HG03439 (cell line): ENCODE data around the gene CNOT10.
A peak's percentile ranks its signal among the peaks of the same experiment; 100 is the strongest.
"Not testable (repeated sequence)": the region's sequence is repeated elsewhere in the genome, so short reads cannot be mapped to it uniquely, and the experiment has no call there.

Source experiments
- ATAC-seq: cut with Tn5 transposase; IDR thresholded peaks from one replicate; pipeline ENCODE4 v1.9.1; 2021; ENCODE audit warnings: mild to moderate bottlenecking, moderate library complexity; ENCODE audit not compliant: unreplicated experiment

CNOT10 gene

DNA sequence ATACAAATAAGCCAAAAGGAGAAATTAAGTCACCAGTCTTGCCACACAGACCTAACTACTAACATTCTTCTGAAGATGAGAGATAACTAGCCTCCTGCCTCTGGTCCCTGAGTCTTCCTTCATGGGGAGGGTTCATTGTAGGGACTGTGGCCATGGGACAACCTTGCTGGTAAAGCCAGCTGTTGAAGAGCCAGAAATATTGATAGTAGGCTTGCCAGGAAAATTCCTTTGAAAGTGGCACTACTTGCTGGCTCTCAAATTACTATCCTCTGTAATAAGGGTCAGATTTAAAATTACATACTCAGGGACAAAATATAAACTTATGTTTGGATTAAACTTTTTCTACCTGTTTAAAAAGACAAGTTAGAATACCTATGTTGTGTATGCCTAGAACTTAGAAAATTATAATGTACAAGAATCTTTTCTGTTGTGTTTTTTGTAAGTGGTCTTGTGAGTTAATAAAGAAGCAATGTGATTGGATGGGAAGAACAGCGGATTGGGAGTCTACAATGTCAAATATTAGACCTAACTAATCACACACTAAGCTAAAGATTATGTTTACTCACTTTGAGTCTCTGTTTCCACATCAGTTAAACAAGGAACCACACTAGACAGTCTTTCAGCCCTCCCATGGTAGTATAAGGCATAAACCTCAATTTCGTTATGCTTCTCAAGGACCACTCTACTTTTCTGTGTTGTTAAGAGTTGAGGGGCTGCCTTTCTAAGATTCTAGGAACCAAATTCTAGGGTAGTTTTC is 72.8 kb downstream of the CNOT10 start:
- ATAC-seq, result no peak

GRCh38 chr3:32758375-32758753 is 73.4 kb downstream of the CNOT10 start:
- ATAC-seq, result no peak

- no peak for ATAC-seq
These were observed 74.4 kb downstream of the CNOT10 start for GRCh38 chr3:32759342-32759741.

DNA sequence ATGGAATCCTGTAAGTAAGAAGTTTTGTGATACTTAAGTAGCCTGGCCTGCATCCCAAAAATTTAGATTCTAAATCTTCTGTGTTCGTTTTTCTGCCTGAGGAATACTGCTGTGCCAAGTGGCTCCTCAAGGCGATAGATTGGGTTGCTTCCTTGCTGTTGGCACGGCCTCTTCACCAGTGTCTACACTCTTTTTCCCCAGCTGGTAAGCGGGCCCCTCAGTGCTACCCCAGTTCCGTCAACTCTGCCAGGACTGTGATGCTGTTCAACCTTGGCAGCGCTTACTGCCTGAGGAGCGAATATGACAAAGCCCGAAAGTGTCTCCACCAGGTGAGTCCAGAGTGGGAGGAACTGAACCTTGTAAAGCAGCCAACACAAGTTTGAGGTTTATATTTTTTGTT is 79.5 kb downstream of the CNOT10 start:
- no peak for ATAC-seq

GRCh38 chr3:32778389-32778788 is 93.4 kb downstream of the CNOT10 start:
- no peak for ATAC-seq

- no peak for ATAC-seq
These were observed 95.2 kb downstream of the CNOT10 start for GRCh38 chr3:32780071-32780734.

DNA sequence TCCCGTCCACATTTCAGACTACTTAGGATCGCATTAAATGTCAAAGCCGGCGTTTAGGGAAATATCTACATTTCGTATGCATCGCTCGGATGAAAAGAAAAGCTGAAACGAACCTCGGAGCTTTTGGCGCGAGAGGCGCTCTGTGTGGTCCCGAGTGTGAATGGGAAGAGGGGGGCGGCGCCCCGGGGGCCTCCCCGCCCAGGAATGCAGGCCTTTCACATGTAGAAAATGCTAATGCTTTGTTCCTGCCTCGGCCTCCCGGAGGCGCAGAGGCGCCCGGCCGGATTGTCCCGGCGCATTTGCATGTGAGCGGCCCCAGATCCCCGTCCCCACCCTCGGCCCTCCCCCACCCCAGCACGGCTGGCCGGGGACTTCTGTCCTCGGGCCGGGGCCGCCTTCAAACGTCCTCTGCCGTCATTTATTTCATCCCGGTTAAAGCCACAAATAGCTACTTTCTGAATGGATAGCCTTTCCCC is 95.8 kb downstream of the CNOT10 start:
- peak; percentile 28 for ATAC-seq

DNA sequence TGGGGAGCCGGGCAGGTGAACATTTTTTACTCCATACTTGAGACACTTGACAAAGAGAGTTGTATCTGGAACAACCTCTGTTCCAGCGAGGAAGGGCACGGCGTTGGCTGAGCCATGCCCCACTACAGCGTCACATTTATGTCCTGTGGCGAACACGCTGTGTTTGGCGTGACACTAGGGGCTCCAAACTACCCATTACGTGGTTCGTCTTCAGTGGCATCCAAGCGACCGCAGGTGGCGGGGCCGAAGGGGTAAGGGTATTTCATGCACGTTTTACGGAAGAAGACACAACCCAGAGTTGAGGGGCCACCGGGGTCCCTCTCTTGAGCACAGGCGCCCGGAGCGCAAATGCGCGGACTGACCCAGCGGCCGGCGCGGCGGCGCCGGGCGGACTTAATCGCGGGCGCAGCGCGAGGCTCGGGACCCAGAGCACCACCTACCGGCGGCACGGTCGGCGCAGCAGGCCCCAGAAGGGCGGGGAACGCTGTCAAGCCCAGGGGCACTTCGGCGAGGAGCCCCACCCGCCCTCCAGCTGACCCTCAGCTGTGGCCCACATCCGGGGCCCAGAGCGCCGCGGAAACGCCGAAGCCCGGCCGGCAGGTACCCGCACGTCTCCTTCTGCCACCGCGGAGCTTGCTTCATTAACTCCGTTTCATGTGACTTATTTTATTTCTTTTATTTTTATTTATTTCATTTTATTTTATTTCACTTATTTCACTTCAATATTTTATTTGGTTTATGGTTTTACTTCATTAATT is 96.4 kb downstream of the CNOT10 start:
- ATAC-seq, result peak; percentile 97

GRCh38 chr3:32781969-32782270 is 96.9 kb downstream of the CNOT10 start:
- not testable (repeated sequence) for ATAC-seq

GRCh38 chr3:32782407-32782806 is 97.4 kb downstream of the CNOT10 start:
- ATAC-seq, result no peak

- ATAC-seq, result no peak
These were observed 106.8 kb downstream of the CNOT10 start for GRCh38 chr3:32791833-32792232.

DNA sequence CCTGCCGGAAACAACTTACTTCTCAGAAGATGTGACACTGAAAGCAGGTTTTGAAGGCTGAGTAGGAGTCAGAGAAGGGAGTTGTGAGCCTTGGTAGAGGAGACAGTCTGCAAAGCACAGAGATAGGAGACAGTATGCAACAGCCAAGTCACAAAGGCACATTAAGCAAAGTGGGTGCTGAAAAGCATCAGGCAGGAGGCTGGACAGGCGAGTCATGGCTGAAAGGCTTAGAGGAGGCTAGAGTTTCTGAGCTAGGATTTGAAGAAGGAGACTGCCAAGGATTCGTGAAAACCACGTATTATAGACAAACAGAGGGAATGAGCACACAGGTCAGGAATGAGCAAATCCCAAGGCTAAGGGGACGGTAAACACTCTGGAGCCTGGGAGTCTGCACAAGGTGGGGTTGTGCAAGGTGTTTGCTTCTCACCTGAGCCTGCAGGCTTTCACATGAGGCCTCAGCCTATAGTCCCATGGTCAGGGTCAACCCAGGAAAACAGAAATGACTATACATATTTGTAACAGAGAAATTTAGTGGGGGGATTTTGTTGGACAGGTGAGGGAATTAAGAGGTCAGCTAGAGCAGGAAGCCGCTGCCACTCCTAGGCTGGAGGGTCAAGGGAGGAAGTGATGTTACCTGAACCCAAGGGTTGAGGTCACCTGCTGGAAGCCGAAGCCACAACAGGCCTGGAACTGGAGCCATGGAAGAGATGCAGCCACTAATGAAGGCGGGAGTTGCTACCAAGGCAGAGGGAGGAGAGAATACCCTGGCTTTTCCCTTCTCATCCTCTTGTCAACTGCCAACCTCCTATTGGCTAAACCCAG is 109.7 kb downstream of the CNOT10 start:
- no peak for ATAC-seq

DNA sequence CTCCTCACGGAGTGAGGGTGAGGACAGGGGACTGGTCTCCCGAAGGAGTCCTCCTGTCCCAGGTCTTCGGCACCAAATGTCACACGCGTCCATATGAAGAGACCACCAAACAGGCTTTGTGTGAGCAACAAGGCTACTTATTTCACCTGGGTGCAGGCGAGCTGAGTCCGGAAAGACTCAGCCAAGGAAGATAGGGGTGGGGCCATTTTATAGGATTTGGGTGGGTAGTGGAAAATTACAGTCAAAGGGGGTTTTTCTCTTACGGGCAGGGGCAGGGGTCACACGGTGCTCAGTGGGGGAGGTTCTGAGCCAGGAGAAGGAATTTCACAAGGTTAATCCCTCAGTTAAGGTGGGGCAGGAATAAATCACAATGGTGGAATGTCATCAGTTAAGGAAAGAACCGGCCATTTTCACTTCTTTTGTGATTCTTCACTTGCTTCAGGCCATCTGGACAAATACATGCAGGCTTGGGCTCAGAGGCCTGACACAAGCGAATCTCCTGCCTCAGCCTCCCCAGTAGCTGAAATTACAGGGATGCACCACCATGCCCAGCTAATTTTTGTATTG is 111.5 kb downstream of the CNOT10 start:
- ATAC-seq, result not testable (repeated sequence)

DNA sequence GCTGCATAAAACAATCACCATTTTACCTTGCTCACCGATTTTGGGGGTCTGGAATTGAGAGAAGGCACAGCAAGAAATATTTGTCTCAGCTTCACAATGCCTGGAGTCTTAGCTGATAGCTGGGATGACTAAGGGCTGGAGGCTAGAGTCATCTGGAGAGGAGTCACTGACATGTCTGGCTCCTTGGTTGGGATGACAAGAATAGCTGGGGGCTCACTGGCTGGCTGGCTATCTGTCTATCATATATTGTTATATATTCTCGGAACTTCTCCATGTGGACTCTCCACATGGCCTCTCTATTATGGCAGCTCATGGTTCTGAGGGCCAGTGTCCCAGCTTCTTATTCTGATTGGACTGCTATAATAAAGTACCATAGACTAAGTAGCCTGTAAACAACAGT is 112.8 kb downstream of the CNOT10 start:
- ATAC-seq, result no peak

- ATAC-seq, result not testable (repeated sequence)
These were observed 116.5 kb downstream of the CNOT10 start for GRCh38 chr3:32801440-32801839.

DNA sequence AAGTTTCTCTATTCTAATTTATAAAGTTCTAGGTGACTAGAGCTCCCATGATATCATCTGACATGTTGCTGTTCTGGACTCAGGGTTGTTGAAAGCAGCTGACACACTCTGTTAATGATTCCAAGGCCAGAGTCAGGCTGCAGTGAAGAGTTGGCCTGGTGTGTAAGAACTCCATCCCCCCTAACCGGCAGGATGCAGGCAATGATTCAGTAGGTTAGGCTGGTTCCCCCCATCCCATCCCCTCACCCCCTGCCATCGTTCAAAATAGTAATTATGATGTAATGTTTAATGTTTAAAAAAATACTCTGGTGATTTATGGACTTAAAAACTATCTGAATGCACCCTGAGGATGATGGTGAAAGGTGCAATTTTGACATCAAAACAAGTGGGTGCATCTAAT is 128.2 kb downstream of the CNOT10 start:
- ATAC-seq, result no peak

DNA sequence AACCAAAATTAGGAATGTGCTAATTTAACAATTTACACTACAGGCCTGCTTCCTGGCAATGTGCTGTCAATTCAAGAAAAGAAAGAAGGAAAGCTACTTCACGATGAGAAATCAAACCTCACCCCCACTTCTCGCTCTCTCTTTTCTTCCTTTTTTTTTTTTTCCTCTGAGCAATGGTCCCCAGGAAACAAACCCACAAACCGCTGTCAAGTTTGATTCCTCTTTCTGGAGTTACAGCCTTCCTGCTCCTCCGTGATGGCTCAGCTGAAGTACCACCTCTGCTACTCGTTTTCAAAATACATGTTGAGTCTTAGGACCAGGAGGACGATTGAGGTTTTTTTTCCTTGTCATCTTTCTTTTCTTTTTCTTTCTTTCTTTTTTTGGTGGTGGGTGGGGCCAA is 129.4 kb downstream of the CNOT10 start:
- ATAC-seq, result no peak

DNA sequence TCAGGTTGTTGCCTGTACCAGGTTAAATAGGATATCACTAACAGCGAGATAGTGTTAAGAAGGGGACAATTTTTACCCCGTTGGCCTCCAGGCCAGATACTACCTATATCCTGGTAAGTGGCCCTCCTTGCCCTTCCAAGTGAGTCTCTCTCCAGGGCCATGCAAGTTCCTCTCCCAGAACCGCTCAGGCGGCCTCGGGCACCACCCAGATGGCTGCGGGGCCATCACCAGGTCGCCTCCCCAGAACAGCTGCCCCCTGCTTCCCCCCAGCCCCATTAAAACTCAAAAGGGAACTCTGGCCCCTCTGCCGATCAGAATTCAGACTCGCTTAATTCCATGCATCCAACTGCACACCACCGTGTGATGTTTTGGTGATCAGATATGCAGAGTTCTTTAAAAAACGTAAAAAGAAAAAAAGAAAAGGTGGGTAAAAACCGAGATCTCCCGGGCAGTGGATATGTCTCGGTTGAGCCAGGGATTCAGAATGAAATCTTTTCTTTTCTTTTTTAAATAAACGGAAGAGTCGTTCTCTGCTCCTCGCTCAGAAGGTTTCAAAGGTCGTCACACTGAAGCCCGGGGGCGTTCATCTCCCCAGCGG is 131.0 kb downstream of the CNOT10 start:
- ATAC-seq, result no peak

GRCh38 chr3:32816439-32817256 is 131.7 kb downstream of the CNOT10 start:
- ATAC-seq, result no peak

DNA sequence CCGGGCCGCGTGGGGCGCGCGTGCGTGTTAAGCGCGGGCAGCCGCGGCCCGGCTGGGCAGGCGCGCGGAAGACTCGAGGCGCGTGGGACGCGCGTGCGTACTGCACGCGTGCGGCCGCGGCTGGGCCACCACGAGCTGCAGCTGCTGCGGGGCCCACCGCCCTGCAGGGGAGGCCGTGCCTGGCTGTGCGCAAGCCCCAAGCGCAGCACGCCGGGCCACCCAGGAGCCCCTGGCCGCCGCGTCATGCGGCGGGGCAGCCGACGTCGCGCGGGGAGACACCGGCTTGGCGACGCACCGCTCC is 132.2 kb downstream of the CNOT10 start:
- ATAC-seq, result no peak
